ENCODE data around the gene IL1RAPL1. TPM values are rescaled to one million over a fixed set of nuclear protein-coding genes. Genes with fewer than 3 reads are reported as not detected.

The IL1RAPL1 gene
- total RNA-seq, 3 donors from 2014 or later = 0.16 to 0.44 TPM; not detected in 1

GRCh38 chrX:28847423-28847822 is 260.2 kb downstream of the IL1RAPL1 start:
- intact Hi-C loops (cut with DNase I; ENCODE audit: low total_unique reads) = no loop called here
- no peak for DNase-seq (ENCODE audit: low spot score in 2 of 2)

GRCh38 chrX:28848707-28849106 is 261.5 kb downstream of the IL1RAPL1 start:
- no peak for DNase-seq (ENCODE audit: low spot score in 2 of 2)
- Histone ChIP-seq H3K27ac (no peak overlapping the region), H3K4me3 (no peak overlapping the region), H3K36me3 (peaks cover 3% of the 10 kb centered on the region), H3K27me3 (peaks cover 0 to 14% of the 10 kb centered on the region in 2 donors), H3K4me1 (no peaks in the 10 kb centered on the region), H3K9me3 (no peaks in the 10 kb centered on the region)
- TF ChIP-seq POLR2AphosphoS5 (IDR thresholded peaks at IDR 0.05) (no peak), POLR2A (IDR thresholded peaks at IDR 0.05) (no peak), CTCF (IDR thresholded peaks at IDR 0.05) (no peak)
- intact Hi-C loops (cut with DNase I; ENCODE audit: low total_unique reads) = no loop called here

More at GRCh38 chrX:28847423-28847822, 260.2 kb downstream of the IL1RAPL1 start:
- Histone ChIP-seq H3K36me3 (peaks cover 3% of the 10 kb centered on the region), H3K9me3 (no peaks in the 10 kb centered on the region), H3K4me3 (no peak overlapping the region), H3K4me1 (no peaks in the 10 kb centered on the region), H3K27ac (no peak overlapping the region), H3K27me3 (peaks cover 0 to 14% of the 10 kb centered on the region in 2 donors)
- TF ChIP-seq POLR2AphosphoS5 (IDR thresholded peaks at IDR 0.05) = no peak

GRCh38 chrX:28850955-28851354 is 263.7 kb downstream of the IL1RAPL1 start:
- no peak for DNase-seq (ENCODE audit: low spot score in 2 of 2)
- Histone ChIP-seq H3K27me3 (peaks cover 0 to 10% of the 10 kb centered on the region in 2 donors), H3K9me3 (no peaks in the 10 kb centered on the region), H3K36me3 (no peaks in the 10 kb centered on the region), H3K27ac (no peak overlapping the region), H3K4me3 (no peak overlapping the region), H3K4me1 (no peaks in the 10 kb centered on the region)
- TF ChIP-seq POLR2A (IDR thresholded peaks at IDR 0.05) = no peak
- TF ChIP-seq CTCF (IDR thresholded peaks at IDR 0.05) = no peak
- no peak for TF ChIP-seq POLR2AphosphoS5 (IDR thresholded peaks at IDR 0.05)
- intact Hi-C loops (cut with DNase I; ENCODE audit: low total_unique reads) = loop anchor here (10.0 kb wide), 1 partner anchor 1154 kb away; no protein-coding TSS in a partner anchor

GRCh38 chrX:28851871-28852270 is 264.6 kb downstream of the IL1RAPL1 start:
- H3K4me1 ChIP-seq = no peaks in the 10 kb centered on the region
- H3K4me3 ChIP-seq = no peak overlapping the region
- no peaks in the 10 kb centered on the region for H3K36me3 ChIP-seq
- no peak overlapping the region for H3K27ac ChIP-seq
- peaks cover 0 to 10% of the 10 kb centered on the region in 2 donors for H3K27me3 ChIP-seq
- DNase-seq (ENCODE audit: low spot score in 2 of 2) = no peak
- TF ChIP-seq CTCF (IDR thresholded peaks at IDR 0.05) = no peak
- TF ChIP-seq POLR2AphosphoS5 (IDR thresholded peaks at IDR 0.05) = no peak
- no peak for TF ChIP-seq POLR2A (IDR thresholded peaks at IDR 0.05)
- H3K9me3 ChIP-seq = no peaks in the 10 kb centered on the region
- intact Hi-C loops (cut with DNase I; ENCODE audit: low total_unique reads) = loop anchor here (10.0 kb wide), 1 partner anchor 1153 kb away; no protein-coding TSS in a partner anchor

GRCh38 chrX:28854637-28855036 is 267.4 kb downstream of the IL1RAPL1 start:
- DNase-seq (ENCODE audit: low spot score in 2 of 2) = no peak
- no peaks in the 10 kb centered on the region for H3K4me1 ChIP-seq
- TF ChIP-seq POLR2A (IDR thresholded peaks at IDR 0.05) = no peak
- no peak for TF ChIP-seq CTCF (IDR thresholded peaks at IDR 0.05)
- no peak for TF ChIP-seq POLR2AphosphoS5 (IDR thresholded peaks at IDR 0.05)
- H3K27ac ChIP-seq = no peak overlapping the region
- H3K36me3 ChIP-seq = no peaks in the 10 kb centered on the region
- peaks cover 0 to 5% of the 10 kb centered on the region in 2 donors for H3K27me3 ChIP-seq
- intact Hi-C loops (cut with DNase I; ENCODE audit: low total_unique reads) = loop anchor here (10.0 kb wide), 1 partner anchor 1150 kb away; no protein-coding TSS in a partner anchor
- H3K9me3 ChIP-seq = no peaks in the 10 kb centered on the region
- no peak overlapping the region for H3K4me3 ChIP-seq

Data from breast epithelium (tissue), 4 donors.